Measurements from ENCODE around the gene RIPK4.

The RIPK4 gene

DNA sequence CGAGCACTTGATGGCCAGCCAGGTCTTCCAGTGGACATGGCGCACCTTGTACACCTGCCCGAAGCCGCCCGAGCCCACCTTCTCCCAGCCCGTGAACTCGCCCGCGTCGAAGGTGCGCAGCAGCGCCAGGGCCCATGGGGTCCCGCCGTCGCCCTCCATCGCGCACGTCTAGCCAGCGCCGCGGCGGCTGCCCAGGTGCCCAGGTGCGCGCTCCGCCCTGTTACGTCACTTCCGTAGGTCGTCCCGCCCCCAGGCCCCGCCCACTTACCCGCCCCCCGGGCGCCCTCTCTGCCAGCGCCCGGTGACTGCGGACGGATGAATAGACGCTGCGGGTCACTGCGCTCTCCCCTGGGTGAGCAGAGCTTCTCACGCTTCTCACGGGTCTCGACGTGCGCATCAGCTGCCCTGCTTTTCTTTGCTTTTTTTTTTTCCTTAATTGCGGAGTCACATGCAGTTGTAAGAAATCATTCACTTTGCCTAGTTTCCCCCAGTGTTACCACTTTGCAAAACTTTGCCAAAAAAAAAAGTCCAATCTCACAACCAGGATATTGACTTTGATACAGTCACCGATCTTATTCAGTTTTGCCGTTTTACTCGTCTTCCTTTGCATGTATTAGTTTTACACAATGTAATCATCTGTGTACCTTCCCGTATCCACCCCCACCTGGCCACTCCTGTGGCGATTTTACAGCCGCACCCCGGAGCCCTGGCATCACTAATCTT lies at the start of gene RIPK4:
RIPK4 (minus strand) TSS at position 170 of the 723 bp plus-strand sequence; CDS start at position 159, 11 bp downstream.
- peak; percentile 68 for DNase-seq

GRCh38 chr21:41815652-41816582 lies 49.1 kb upstream of the RIPK4 start:
- no peak for DNase-seq

- DNase-seq, result no peak
Measured at GRCh38 chr21:41813226-41813625, 46.4 kb upstream of the RIPK4 start.

GRCh38 chr21:41812679-41813078 lies 45.8 kb upstream of the RIPK4 start:
- DNase-seq, result no peak

DNA sequence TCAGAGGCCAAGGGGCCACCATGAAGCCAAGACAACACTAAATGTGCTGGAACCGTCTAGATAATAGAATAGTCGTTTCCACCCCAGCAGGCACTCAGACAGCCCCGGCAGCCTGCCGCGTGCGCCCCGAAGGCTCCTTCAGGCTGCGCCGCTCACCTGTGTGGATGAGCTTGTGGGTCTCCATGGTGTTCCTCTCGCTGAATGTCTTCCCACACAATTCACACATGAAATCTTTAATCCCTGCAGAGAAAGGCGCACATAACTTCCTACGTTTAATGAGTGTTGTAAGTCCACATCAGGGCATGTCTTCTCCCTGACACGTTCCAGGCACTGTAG lies 43.7 kb upstream of the RIPK4 start:
- DNase-seq, result no peak

- DNase-seq, result no peak
Measured at GRCh38 chr21:41809891-41810596, 43.2 kb upstream of the RIPK4 start.

GRCh38 chr21:41808846-41809245 lies 42.0 kb upstream of the RIPK4 start:
- no peak for DNase-seq

GRCh38 chr21:41808094-41808493 lies 41.2 kb upstream of the RIPK4 start:
- DNase-seq, result no peak

- DNase-seq, result no peak
Measured at GRCh38 chr21:41806773-41807172, 39.9 kb upstream of the RIPK4 start.

GRCh38 chr21:41805643-41806042 lies 38.8 kb upstream of the RIPK4 start:
- DNase-seq, result no peak

DNA sequence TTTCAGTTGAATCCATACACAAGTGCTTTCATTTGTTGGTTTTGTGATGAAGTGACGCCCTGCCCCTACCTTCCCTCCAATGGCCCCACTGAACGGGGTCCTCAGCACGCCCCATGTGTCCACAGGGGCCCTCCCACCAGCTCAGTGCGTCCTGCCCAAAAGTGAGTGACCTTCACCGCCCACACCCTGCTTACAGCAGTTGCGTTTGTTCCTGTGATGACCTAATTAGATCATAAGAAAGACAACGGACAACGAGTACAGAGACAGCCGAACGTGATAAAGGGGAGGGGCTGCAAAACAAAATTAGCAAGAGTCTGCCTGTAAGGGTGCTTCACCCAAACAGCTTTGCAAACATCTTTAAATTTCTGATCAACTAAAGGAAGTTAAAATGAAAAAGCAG lies 38.2 kb upstream of the RIPK4 start:
- no peak for DNase-seq

GRCh38 chr21:41804381-41804780 lies 37.5 kb upstream of the RIPK4 start:
- no peak for DNase-seq

DNA sequence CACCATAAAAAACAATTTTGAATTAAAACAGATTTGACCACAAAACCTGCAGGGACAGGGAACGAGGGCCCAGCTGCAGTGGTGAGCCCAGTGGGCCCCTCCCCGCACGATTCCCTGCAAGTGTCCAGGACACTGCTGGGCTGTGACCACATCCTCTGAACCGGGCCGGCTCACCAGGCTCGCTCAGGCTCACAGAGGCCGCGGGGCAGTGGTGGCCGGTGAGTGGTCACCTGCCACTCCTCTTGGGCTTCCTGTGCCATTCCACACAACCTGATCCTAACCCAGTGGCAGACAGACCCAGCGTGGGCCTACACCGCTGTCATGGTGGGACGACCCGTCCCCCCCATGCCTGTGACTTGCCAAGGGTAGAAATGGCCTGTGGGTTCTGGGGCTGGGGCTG lies 36.5 kb upstream of the RIPK4 start:
- DNase-seq, result no peak

DNA sequence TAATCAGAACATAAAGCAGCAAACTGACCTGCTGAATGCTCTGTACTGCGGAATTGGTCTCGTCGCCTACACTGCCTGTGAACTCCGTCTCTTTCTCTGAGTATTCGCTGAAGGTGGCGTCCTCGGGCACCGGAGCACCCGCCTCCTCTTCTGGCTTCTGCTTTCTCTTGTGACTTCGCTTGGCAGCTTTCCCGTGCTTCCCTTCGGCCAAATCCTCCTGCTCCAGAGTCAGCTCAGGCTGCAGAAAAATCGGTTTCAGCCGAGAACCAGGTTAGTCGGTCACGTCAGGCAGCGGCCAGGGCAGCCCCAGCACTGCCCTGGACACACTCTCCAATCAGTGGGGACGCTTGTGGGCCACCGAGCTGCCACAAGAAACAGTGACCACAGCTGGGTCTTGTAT lies 35.8 kb upstream of the RIPK4 start:
- DNase-seq, result peak; percentile 37

- DNase-seq, result no peak
Measured at GRCh38 chr21:41802198-41802584, 35.3 kb upstream of the RIPK4 start.

- no peak for DNase-seq
Measured at GRCh38 chr21:41801321-41802197, 34.7 kb upstream of the RIPK4 start.

- no peak for DNase-seq
Measured at GRCh38 chr21:41800425-41801320, 33.8 kb upstream of the RIPK4 start.

GRCh38 chr21:41799763-41800162 lies 32.9 kb upstream of the RIPK4 start:
- DNase-seq, result no peak

GRCh38 chr21:41798326-41798725 lies 31.5 kb upstream of the RIPK4 start:
- no peak for DNase-seq

GRCh38 chr21:41796476-41797080 lies 29.7 kb upstream of the RIPK4 start:
- no peak for DNase-seq

GRCh38 chr21:41795726-41796125 lies 28.9 kb upstream of the RIPK4 start:
- no peak for DNase-seq
